GM19463 (cell line): ENCODE data around the gene ZNF407.
A peak's percentile ranks its signal among the peaks of the same experiment; 100 is the strongest.

Experiments used
- ATAC-seq: cut with Tn5 transposase; IDR thresholded peaks from one replicate; pipeline ENCODE4 v1.9.1; 2021; ENCODE audit warnings: mild to moderate bottlenecking, moderate library complexity; ENCODE audit not compliant: unreplicated experiment

ZNF407 gene

GRCh38 chr18:74996055-74996454 is 398.4 kb downstream of the ZNF407 start:
- no peak for ATAC-seq

GRCh38 chr18:74996996-74997395 is 399.3 kb downstream of the ZNF407 start:
- ATAC-seq, result no peak

- ATAC-seq, result no peak
Observed at GRCh38 chr18:75000920-75001319, 403.2 kb downstream of the ZNF407 start.

GRCh38 chr18:75003039-75003438 is 405.4 kb downstream of the ZNF407 start:
- ATAC-seq, result no peak

GRCh38 chr18:75003764-75004690 is 406.4 kb downstream of the ZNF407 start:
- no peak for ATAC-seq

GRCh38 chr18:75005626-75006025 is 408.0 kb downstream of the ZNF407 start:
- ATAC-seq, result no peak

GRCh38 chr18:75008186-75008585 is 410.5 kb downstream of the ZNF407 start:
- no peak for ATAC-seq

- no peak for ATAC-seq
Observed at GRCh38 chr18:75009296-75009695, 411.6 kb downstream of the ZNF407 start.

- no peak for ATAC-seq
Observed at GRCh38 chr18:75009878-75010277, 412.2 kb downstream of the ZNF407 start.

- ATAC-seq, result no peak
Observed at GRCh38 chr18:75010278-75010677, 412.6 kb downstream of the ZNF407 start.

GRCh38 chr18:75010689-75011088 is 413.0 kb downstream of the ZNF407 start:
- ATAC-seq, result no peak

GRCh38 chr18:75016025-75016717 is 418.5 kb downstream of the ZNF407 start:
- peak; percentile 92 for ATAC-seq

GRCh38 chr18:75023473-75023872 is 425.8 kb downstream of the ZNF407 start:
- ATAC-seq, result no peak

GRCh38 chr18:75024871-75025270 is 427.2 kb downstream of the ZNF407 start:
- no peak for ATAC-seq

GRCh38 chr18:75025573-75025972 is 427.9 kb downstream of the ZNF407 start:
- no peak for ATAC-seq

GRCh38 chr18:75029481-75029880 is 431.8 kb downstream of the ZNF407 start:
- ATAC-seq, result no peak

- no peak for ATAC-seq
Observed at GRCh38 chr18:75031717-75032317, 434.1 kb downstream of the ZNF407 start.

GRCh38 chr18:75033516-75033915 is 435.8 kb downstream of the ZNF407 start:
- no peak for ATAC-seq

- no peak for ATAC-seq
Observed at GRCh38 chr18:75034937-75035336, 437.3 kb downstream of the ZNF407 start.

- no peak for ATAC-seq
Observed at GRCh38 chr18:75035928-75036327, 438.3 kb downstream of the ZNF407 start.

GRCh38 chr18:75036917-75037688 is 439.4 kb downstream of the ZNF407 start:
- ATAC-seq, result no peak
